Endothelial cell (in vitro differentiated cells): ENCODE measurements around the gene USH2A. TPM values are rescaled to one million over a fixed set of nuclear protein-coding genes. Genes with fewer than 3 reads are reported as not detected.

Source experiments
- DNase-seq: peaks from one replicate; pipeline ENCODE4 v3.0.0; 2021; ENCODE audit warnings: low spot score
- H3K27ac Mint-ChIP-seq: one replicate; pipeline ENCODE4 v1.8.0; 2021; ENCODE audit warnings: mixed read lengths, inconsistent platforms; ENCODE audit not compliant: unreplicated experiment
- H3K27me3 Mint-ChIP-seq: one replicate; pipeline ENCODE4 v1.8.0; 2021; ENCODE audit warnings: mild to moderate bottlenecking, moderate library complexity, mixed read lengths, inconsistent platforms; ENCODE audit not compliant: unreplicated experiment
- H3K36me3 Mint-ChIP-seq: one replicate; pipeline ENCODE4 v1.8.0; 2021; ENCODE audit warnings: mild to moderate bottlenecking, low read depth, mixed read lengths, inconsistent platforms; ENCODE audit not compliant: unreplicated experiment
- H3K4me1 Mint-ChIP-seq: one replicate; pipeline ENCODE4 v1.8.0; 2021; ENCODE audit warnings: mild to moderate bottlenecking, mixed read lengths, inconsistent platforms; ENCODE audit not compliant: unreplicated experiment
- H3K4me3 Mint-ChIP-seq: one replicate; pipeline ENCODE4 v1.8.0; 2021; ENCODE audit warnings: mild to moderate bottlenecking, mixed read lengths, inconsistent platforms; ENCODE audit not compliant: unreplicated experiment
- H3K9me3 Mint-ChIP-seq: one replicate; pipeline ENCODE4 v1.8.0; 2021; ENCODE audit warnings: mixed read lengths, inconsistent platforms; ENCODE audit not compliant: unreplicated experiment
- CTCF ChIP-seq: fragments of 200-600 bp; sonication (generic); IDR thresholded peaks from one replicate; pipeline ENCODE4 v1.5.0; 2021; ENCODE audit warnings: antibody characterized with exemption; ENCODE audit not compliant: unreplicated experiment
- total RNA-seq: library from RNA; stranded (reverse); fragmentation: NEBNext Ultra II Directional; extraction: Animal tissue kit (Norgen Biotek cat#: 25700); gene quantifications from one replicate; pipeline ENCODE4 v1.2.1, GENCODE V29; 2021; ENCODE audit not compliant: unreplicated experiment

The USH2A gene
- total RNA-seq, 1 donor from 2014 or later: not detected

GRCh38 chr1:215645182-215645581 is 778.1 kb downstream of the USH2A start:
- Mint-ChIP-seq H3K9me3 (no peaks in the 10 kb centered on the region), H3K4me3 (no peak overlapping the region), H3K4me1 (no peaks in the 10 kb centered on the region), H3K27me3 (no peaks in the 10 kb centered on the region), H3K36me3 (no peaks in the 10 kb centered on the region), H3K27ac (no peak overlapping the region)
- no peak for DNase-seq
- no peak for TF ChIP-seq CTCF

GRCh38 chr1:215643592-215644321 is 779.5 kb downstream of the USH2A start:
- no peak for TF ChIP-seq CTCF
- no peaks in the 10 kb centered on the region for H3K9me3 Mint-ChIP-seq
- H3K27me3 Mint-ChIP-seq: no peaks in the 10 kb centered on the region
- H3K4me3 Mint-ChIP-seq: no peak overlapping the region
- DNase-seq: no peak
- H3K27ac Mint-ChIP-seq: no peak overlapping the region
- H3K4me1 Mint-ChIP-seq: peaks cover 4% of the 10 kb centered on the region
- H3K36me3 Mint-ChIP-seq: no peaks in the 10 kb centered on the region

- no peak for DNase-seq
- no peaks in the 10 kb centered on the region for H3K36me3 Mint-ChIP-seq
These were observed 782.7 kb downstream of the USH2A start for GRCh38 chr1:215640429-215641148.

GRCh38 chr1:215637041-215637573 is 786.1 kb downstream of the USH2A start:
- Mint-ChIP-seq H3K4me3 (no peak overlapping the region), H3K36me3 (no peaks in the 10 kb centered on the region), H3K27me3 (peaks cover 6% of the 10 kb centered on the region), H3K4me1 (peaks cover 8% of the 10 kb centered on the region), H3K27ac (no peak overlapping the region), H3K9me3 (no peaks in the 10 kb centered on the region)
- DNase-seq: no peak
- TF ChIP-seq CTCF: no peak

More at GRCh38 chr1:215640429-215641148, 782.7 kb downstream of the USH2A start:
- Mint-ChIP-seq H3K27me3 (peaks cover 1% of the 10 kb centered on the region), H3K27ac (no peak overlapping the region), H3K9me3 (no peaks in the 10 kb centered on the region), H3K4me1 (peaks cover 8% of the 10 kb centered on the region), H3K4me3 (no peak overlapping the region)
- TF ChIP-seq CTCF: no peak
